SIG-M5 (cell line): ENCODE data around the gene LIPM.
A peak's percentile ranks its signal among the peaks of the same experiment; 100 is the strongest.

Source experiments
- DNase-seq: peaks from one replicate; lab custom pipeline; 2025; lab: John Stamatoyannopoulos, UW

LIPM gene, protein sequence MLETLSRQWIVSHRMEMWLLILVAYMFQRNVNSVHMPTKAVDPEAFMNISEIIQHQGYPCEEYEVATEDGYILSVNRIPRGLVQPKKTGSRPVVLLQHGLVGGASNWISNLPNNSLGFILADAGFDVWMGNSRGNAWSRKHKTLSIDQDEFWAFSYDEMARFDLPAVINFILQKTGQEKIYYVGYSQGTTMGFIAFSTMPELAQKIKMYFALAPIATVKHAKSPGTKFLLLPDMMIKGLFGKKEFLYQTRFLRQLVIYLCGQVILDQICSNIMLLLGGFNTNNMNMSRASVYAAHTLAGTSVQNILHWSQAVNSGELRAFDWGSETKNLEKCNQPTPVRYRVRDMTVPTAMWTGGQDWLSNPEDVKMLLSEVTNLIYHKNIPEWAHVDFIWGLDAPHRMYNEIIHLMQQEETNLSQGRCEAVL

DNA sequence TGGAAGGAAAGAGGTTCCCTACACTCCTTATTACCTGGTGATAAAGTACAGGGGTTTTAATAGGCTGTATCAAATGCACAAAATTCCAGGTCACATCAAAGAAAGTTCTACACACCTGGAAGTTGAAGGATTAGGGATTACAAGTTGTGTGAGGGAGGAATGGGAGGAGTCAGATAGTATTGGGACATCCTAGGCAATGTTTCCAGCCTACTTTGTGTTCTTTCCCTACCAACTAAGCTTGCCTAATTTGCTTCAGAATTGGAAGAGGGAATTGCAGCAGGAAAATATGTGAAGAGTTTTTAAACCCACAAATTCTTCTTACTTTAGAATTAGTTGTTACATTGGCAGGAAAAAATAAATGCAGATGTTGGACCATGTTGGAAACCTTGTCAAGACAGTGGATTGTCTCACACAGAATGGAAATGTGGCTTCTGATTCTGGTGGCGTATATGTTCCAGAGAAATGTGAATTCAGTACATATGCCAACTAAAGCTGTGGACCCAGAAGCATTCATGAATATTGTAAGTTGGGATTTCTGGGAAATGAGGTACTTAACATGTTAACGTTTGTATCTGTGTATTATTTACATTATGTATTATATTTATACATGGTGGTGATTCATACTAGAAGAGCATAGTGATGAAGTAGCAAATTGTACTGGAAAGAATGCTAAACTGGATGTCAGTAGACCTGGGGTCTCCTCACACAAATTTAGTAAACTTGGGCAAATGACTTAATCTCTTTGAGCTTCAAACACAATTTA, at the start of gene LIPM:
Gene LIPM, plus strand, starts transcription at position 208 of the 763 bp plus-strand sequence. Its CDS starts 167 bp downstream, at position 375.
- no peak for DNase-seq

DNA sequence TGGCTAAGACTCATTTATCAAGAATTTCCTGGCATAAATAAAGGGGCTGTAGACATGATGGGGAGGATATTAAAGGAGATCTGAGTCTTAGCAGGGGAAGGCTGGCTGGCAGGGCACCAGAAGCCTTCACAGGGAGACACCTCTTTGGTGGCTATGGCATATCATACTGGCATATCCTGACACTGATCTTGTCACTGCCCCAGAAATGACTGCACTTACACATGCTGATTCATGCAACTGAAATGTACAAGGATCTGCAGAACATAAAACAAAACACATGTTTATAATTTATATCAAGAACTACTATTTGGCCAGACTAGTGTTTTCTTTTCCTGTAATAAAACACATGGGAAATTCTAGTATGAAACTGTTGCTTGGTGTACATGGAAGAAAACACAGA, 48.2 kb upstream of the LIPM start:
- DNase-seq = no peak

DNA sequence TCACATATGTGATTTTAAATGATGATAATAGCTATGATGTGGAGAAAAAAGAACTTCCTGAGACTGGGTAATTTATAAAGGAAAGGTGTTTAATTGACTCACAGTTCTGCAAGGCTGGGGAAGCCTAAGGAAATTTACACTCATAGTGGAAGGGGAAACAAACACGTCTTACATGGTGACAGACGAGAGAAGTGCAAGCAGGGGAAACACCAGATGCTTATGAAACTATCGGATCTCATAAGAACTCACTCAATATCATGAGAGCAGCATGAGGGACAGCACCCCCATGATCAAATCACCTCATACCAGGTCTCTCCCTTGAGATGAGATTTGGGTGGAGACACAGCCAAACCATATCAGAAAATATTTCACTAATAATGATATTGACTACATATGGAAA, 46.8 kb upstream of the LIPM start:
- no peak for DNase-seq

DNA sequence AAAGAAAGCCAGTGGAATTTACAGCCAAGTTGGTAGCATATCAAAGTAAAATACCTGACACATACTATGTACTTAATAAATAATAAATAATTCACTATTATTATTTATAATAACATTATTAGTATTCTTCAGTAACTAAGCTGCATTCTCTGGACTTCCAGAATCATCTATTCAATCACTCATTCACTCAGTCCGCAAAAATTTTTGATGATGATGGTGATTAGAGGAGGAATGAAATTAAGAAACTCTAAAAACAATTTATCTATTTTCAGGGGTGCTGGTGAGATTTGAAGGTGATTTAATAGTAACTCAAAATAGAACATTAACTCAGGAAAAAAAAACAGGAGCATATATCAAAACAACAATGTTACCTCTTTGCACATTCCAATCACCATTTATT, 45.9 kb upstream of the LIPM start:
- DNase-seq = no peak

DNA sequence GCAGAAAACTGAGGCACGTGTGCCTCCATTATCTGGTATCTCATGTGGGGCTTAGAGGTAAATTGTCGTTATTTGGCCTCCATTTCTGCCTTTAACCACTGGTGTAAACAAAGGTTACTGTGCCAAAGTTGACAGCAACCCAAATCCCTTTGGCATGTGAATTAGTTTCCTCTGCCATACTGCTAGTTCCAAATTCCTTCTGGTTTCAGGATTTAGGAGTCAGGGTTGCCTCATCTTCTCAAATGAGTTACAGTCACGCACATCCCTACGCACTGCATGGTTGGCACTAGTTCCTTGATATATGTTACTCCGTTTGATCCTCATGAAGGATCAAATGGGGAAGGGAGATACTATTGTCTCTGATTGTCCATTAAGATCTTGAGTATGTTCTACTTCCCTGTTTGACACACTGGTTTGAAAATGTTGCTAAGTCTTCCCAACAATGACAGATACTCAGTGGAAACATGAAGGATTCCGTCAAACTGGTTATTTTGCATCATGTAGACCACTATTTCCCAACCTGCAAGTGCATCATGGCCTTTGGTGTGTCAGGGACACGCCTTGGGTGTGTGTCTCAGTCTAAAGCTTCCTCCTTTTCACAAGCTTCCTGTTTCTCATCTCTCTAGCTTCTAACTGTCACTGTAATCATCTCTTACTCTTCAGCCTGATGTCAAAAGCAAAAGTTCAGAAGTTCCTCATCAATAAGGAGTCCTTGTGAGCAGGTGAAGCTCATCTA, 43.0 kb upstream of the LIPM start, which contains the start of gene LIPN:
Gene LIPN, plus strand, starts transcription at position 655 of the 736 bp plus-strand sequence. CDS start 1,386 bp downstream, outside the sequence.
- peak; percentile 75 for DNase-seq

GRCh38 chr10:88762906-88763305, 39.6 kb upstream of the LIPM start:
- no peak for DNase-seq

- DNase-seq = no peak
Measured at GRCh38 chr10:88763441-88763840, 39.1 kb upstream of the LIPM start.

DNA sequence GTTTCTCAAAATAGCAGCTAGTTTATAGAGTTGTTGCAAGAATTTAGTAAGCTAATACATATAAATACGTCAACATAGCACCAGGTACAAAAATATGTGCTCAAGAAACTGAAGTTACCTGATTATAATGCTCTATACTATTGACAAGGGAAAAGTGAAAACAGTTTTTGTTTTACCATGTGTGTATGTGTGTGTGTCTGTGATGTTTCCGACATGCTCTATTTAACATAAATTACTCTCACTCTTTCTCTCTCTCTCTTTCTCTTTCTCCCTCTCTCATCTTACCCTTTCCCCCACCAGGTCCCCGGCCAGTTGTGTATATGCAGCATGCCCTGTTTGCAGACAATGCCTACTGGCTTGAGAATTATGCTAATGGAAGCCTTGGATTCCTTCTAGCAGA, 38.4 kb upstream of the LIPM start:
- no peak for DNase-seq

DNA sequence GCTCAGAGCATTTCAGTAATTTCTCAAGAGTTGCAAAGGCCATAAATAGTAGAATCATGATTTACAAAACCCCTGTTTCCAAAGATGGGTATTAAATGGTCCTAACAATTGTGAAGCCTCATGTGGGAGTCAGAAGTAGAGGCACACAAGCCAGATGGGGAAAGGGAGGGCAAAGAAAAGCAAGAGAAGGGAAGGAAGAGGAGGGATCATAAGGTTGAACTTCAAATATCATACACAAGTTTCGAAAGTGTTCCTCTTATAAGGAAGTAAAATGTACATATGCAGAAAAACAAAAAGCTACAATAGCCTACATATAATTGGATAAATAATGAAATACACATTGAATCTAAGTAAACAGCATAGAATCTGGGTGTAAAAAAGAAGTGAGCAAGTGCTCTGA, 36.7 kb upstream of the LIPM start:
- no peak for DNase-seq

DNA sequence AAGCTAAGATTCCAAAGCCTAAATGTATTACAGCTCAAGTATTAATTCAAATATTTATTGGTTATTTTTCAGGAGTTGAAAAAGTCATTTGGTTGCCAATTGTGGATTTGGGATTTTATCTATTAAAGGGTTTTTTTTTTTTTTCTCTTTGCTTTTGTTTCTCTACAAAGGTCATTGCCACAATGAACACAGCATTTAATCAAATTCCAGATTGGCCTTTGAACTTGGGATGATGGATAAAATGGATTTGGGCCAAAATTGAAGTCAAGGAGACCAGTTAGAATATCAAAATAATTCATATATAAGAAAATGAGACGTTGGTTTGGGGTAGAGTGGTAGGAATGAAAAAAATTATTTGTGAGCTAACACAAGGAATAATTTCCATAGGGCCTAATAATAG, 33.1 kb upstream of the LIPM start:
- DNase-seq = no peak

DNA sequence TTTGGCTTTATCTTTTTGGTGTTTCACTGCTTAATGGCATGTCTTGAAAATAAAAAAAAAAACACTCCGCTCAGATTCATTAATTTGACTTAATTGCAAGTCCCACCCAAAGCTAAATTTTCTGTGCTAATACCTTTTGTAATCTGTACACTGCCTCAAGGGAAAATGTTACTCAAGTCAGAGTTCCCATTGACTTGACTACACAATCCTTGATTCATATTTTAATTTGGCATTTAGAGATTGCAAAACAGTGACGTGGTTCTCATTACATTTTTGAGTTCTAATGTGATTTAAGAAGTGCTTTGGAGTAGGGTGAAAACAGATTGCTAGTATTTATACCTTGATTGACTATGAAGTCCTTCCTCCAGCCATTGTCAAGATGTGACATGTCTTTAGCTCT, 21.3 kb upstream of the LIPM start:
- no peak for DNase-seq

GRCh38 chr10:88782222-88782621, 20.3 kb upstream of the LIPM start:
- no peak for DNase-seq

- DNase-seq = no peak
Measured at GRCh38 chr10:88783724-88784123, 18.8 kb upstream of the LIPM start.

DNA sequence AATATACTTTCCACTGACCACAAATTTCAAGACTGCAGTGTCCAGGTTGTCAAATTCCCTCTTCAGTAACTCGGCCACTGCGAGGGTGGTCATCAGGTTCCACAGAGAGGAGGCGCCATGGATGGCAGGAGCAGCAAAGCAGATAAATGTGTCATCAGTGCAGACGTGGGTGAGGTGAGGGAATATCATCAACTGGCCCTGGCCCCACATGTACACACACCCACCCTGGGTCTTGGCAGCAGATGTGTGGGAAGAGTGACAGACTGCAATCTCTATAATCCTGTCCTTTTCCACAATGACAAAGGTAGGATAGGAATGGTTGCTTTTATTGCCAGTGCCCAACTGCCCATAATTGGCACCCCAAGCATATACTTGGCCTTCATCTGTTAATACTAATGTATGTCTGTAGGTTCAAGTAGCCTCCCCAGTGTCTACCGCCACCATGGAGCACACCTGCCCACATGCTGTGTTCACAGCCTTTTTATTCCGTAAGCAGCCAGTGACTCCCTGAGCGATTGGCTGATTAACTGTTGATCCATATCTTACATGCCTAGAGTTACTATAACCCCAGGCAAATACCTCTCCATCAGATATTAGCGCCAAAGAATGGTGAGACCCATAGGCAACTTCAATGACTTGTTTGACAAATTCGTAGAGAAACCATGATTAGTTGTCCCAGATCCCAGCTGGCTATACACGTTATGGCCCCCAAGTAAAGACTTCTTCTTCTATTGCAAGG, 16.3 kb upstream of the LIPM start:
- DNase-seq = no peak

DNA sequence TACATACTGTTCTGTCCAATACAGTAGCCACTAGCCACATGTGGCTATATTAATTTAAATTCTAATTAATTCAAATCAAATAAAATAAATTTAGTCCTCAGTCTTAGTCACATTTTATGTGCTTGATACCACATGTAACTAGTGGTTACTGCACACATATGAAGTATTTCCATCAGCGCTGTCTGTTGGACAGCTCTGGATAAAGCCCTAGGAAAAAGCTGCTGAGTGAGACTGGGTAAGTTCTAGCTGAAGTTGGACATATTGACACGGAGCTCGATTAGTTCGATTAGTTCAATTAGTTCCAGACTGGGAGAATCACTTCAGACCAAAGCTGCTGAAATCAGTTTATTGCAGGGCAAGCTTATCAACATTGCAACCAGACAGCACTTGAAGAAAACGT, 15.1 kb upstream of the LIPM start:
- no peak for DNase-seq

DNA sequence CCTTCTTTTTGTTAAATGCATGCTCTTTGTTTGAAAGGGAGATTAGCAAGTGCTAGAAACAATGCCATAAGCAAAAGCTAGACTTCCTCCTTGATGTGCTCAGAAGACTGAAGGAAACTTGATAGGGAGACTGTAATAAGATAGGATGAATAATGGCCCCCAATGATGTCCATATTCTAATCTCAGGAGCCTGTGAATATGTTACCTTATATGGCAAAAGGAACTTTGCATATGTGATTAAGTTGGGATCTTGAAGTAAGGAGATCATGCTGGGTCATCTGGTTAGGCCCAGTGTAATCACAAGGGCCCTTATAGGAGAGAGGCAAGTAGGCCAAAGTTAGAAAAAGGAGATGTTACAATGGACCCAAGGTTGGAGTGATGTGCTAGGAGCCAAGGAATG, 13.6 kb upstream of the LIPM start:
- DNase-seq = no peak

- DNase-seq = no peak
Measured at GRCh38 chr10:88791924-88792323, 10.6 kb upstream of the LIPM start.

- no peak for DNase-seq
Measured at GRCh38 chr10:88792661-88793060, 9.9 kb upstream of the LIPM start.

DNA sequence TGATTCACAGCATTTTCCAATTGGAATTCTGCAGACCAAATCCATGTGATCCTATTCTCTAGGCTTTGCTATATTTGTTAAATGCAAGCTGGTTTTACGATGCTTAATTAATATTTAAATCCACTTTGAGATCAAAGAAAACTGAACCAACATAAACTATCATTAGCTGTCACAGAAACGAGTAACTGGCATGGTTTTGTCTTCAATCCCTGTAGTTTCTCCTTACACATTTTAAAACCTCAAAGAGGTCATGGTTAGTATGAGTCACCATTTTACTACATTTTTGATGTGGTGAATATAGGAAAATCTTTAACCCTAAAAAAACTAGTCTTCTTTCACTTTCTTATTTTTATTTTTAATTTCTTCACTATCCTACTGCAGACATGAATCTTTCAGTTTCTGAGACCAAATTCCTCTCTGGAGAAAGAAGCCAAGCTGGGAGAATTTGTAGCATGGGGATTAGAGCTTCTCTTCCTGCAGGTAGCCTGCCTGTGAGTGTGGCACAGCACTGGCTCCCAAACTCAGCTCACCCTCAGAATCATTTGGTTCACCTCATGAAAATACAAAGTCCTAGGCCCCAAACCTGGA, 8.7 kb upstream of the LIPM start:
- DNase-seq = no peak

GRCh38 chr10:88794731-88795130, 7.8 kb upstream of the LIPM start:
- DNase-seq = no peak
